GM12865 (cell line): Measurements from ENCODE around the gene CDKN2AIP.

ENCODE experiments used
- DNase-seq: peaks from one replicate; pipeline ENCODE4 v3.0.0; 2010; ENCODE audit warnings: low read depth
- H3K4me3 ChIP-seq: 2 replicates; pipeline ENCODE4 v1.5.1; 2011; ENCODE audit warnings: mild to moderate bottlenecking, low read depth, low read length, control low read depth
- TF ChIP-seq, protein P1 (sequence below): IDR thresholded peaks from 2 replicates; pipeline ENCODE4 v1.5.1; 2011; ENCODE audit warnings: low read length, control low read depth, low read depth, inconsistent platforms; ENCODE audit not compliant: insufficient read depth; ENCODE audit errors: missing control alignments

Gene CDKN2AIP

GRCh38 chr4:183467246-183467645 is 22.8 kb downstream of the CDKN2AIP start:
- TF ChIP-seq, protein P1, sequence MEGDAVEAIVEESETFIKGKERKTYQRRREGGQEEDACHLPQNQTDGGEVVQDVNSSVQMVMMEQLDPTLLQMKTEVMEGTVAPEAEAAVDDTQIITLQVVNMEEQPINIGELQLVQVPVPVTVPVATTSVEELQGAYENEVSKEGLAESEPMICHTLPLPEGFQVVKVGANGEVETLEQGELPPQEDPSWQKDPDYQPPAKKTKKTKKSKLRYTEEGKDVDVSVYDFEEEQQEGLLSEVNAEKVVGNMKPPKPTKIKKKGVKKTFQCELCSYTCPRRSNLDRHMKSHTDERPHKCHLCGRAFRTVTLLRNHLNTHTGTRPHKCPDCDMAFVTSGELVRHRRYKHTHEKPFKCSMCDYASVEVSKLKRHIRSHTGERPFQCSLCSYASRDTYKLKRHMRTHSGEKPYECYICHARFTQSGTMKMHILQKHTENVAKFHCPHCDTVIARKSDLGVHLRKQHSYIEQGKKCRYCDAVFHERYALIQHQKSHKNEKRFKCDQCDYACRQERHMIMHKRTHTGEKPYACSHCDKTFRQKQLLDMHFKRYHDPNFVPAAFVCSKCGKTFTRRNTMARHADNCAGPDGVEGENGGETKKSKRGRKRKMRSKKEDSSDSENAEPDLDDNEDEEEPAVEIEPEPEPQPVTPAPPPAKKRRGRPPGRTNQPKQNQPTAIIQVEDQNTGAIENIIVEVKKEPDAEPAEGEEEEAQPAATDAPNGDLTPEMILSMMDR: no peak
- DNase-seq: no peak
- H3K4me3 ChIP-seq: no peak overlapping the region

DNA sequence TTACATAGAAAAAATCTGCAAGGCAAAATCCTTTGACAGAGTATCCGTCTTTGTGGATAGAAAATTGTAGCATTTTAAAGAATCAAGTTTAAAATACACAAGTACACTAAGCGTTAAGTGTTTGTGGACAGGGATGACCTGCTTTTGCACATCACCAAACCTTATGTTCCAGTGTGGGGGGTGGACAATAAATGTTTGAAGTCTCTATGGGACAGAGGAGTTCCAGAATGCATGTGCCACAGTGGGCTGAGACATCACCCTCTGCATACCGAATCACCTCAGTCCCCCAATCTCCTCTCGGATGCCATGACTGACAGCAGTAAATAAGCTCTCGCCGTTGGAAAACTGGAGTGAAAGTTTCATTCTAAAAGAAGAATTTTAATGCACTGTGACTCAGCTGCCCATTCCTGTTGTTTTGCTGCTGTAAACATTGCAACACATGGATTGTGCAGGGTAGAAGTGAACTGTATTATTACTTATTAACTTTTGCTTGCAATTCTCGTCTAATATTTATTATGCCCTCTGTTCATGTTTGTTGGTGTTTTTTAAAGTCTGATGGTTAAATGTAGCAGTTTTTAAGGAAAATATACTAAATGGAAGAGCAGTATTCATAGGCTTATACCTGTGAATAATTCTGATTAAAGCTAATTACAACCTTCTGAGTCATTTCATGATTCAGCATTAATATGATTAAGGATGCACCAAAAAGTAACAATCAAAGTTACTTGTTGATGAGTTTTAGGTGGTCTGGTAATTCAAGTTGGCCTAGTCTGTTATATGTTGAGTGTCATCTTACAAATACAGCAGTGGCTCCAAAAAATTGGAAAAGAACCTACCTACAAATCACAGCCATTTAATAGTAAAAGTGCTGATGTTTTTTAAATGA is 24.0 kb downstream of the CDKN2AIP start:
- H3K4me3 ChIP-seq: no peak overlapping the region
- TF ChIP-seq, protein P1: no peak
- no peak for DNase-seq

- TF ChIP-seq, protein P1: no peak
- peak; percentile 4 for DNase-seq
- no peak overlapping the region for H3K4me3 ChIP-seq
These were observed 24.8 kb downstream of the CDKN2AIP start for GRCh38 chr4:183469285-183469684.

- no peak for DNase-seq
- TF ChIP-seq, protein P1: no peak
- no peak overlapping the region for H3K4me3 ChIP-seq
These were observed 25.5 kb downstream of the CDKN2AIP start for GRCh38 chr4:183469936-183470335.

DNA sequence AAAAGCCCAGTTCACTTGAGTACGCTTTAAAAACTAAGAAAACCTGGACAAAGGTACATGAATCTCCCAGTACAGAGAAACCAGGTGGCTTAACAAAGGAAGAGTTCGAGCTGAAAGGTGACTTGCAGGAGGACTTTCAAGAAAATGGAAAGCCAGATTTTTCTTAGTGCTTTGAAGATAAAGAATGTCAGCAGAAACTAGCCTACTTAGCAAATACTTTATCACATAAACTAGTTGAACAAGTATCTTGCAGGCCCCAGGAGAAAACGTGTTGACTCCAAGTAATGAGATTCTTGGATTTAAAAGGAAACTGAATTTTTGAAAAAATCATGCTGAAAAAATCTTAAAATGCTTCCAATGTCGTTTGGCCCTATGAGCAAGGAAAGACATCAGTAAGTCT is 26.4 kb downstream of the CDKN2AIP start:
- no peak for DNase-seq
- H3K4me3 ChIP-seq: no peak overlapping the region
- TF ChIP-seq, protein P1: no peak

- peak; percentile 69 for DNase-seq
- TF ChIP-seq, protein P1: peak; percentile 74
These were observed 27.7 kb downstream of the CDKN2AIP start for GRCh38 chr4:183471946-183472708.

More at GRCh38 chr4:183471946-183472708, 27.7 kb downstream of the CDKN2AIP start:
- H3K4me3 ChIP-seq: no peak overlapping the region
